T-helper 2 cell treated with Interferon-gamma antibody and Interleukin-4, amounts not matched to agents 100 ng/mL and 5 ng/mL, for 36 hours (primary cell): ENCODE measurements around the gene CENPS. TPM values are rescaled to one million over a fixed set of nuclear protein-coding genes. Genes with fewer than 3 reads are reported as not detected.

Source experiments
- intact Hi-C: fragments of 100-400 bp; cut with micrococcal nuclease; formaldehyde crosslinking; loops from one replicate; pipeline ENCODE4 v1.15.1; 2023
- total RNA-seq: library from RNA; stranded (reverse); gene quantifications from 2 replicates; pipeline ENCODE4 v1.2.3, GENCODE V29; 2022

CENPS gene
- total RNA-seq, 1 donor from 2014 or later, result 20.9 TPM

DNA sequence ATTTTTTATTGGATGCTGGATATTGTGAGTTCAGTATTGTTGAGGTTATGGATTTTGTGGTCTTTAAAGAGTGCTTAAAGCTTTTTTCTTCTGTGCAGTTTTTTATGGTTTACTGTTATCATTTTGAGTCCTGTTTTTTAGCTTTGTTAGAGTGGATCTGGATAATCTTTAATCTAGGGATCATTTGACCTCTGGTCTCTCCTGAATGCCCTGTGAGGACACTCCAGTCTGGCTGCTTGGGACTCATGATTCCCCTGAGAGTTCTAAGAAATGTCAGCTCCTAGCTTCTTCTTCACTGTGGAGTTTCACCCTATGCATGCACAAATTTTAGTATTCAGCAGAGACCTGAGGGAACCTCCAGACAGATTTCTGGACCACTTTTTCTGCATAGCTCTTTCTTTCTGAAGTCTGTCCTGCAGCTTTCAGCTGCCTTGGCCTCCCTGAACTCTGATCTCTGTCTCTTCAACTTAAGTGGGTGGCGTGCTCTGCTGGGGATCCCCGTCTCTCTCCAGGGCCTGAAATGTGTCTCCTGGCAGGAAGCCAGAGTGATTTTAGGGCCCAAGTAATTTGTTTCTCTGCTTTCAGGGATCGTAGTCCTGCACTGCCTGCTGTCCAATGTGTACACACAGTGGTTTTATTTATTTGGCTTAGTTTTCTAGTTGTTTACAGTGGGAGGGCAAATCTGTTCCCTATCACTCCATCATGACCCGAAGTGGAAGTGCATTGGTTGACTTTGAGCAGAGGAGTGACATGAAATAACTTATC, 59.2 kb downstream of the CENPS start:
- intact Hi-C loops, result no loop called here

DNA sequence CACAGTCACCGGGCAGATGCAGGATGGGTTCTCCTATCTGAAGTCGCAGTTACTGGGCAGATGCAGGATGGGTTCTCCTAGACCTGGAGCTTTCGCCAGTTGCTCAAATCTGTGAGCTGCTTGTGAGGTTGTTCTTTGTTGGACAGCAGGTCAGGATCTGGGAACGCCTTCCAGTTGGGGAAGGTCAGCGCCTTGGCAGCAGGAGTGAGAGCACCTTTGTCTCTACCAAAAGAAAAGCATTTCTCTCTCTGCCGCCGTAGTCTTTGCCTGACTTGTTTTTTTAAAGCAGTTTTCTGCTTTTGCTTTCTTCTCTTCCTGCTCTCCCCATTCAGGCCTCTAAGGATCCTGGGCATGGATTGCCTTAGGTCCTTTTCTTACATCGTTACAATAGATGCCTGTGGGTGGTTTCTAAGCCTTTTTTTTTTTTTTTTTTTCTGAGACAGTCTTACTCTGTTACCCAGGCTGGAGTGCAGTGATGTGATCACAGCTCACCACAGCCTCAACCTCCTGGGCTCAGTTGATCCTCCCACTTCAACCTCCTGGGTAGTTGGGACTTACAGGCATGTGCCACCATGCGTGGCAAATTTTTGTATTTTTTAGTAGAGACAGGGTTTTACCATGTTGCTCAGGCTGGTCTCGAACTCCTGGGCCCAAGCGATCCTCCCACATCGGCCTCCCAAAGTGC, 60.2 kb downstream of the CENPS start:
- intact Hi-C loops, result no loop called here

Other genes with a start within 250 kb of the CENPS start
- gene KIF1B, start 219.9 kb upstream of the CENPS start, total RNA-seq, result 17.2 and 18.2 TPM in 2 replicates
- gene PGD, start 31.4 kb upstream of the CENPS start, total RNA-seq, result 89.3 and 92.7 TPM in 2 replicates
- 0.39 and 0.48 TPM in 2 replicates for gene CORT, start 19.6 kb downstream of the CENPS start, total RNA-seq
- 36.2 and 36.4 TPM in 2 replicates for gene DFFA, start 42.1 kb downstream of the CENPS start, total RNA-seq
- gene PEX14, start 44.5 kb downstream of the CENPS start, total RNA-seq, result 22.7 and 23.6 TPM in 2 replicates